Measurements from ENCODE around the gene CELF5.

DNA sequence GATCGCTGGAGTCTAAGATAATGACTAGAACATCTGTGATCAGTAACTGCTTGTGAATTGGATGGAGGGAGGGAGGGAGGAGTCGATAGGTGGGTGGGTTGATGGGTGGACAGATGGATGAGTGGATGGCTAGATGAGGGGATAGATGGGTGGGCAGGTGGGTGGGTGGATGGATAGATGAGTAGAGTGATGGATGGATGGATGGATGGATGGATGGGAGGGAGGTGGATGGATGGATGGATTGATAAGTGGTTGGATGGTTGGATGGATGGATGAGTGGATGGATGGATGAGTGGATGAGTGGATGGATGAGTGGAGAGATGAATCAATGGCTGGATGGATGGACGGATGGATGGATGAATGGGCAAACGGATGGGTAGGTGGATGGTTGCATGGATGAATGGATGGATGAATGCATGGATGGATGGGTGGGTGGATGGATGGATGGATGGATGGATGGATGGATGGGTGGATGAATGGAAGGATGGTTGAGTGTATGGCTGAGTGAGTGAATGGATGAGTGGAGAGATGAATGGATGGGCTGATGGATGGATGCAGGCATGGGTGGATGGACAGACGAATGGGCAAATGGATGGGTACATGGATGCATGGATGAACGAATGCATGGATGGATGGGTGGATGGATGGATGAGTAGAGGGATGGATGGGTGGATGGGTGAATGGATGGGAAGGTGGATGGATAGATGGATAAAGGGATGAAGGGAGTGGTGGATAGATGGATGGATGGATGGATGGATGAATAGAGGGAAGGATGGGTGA lies 97.9 kb downstream of the CELF5 start:
- TF ChIP-seq, protein P1, sequence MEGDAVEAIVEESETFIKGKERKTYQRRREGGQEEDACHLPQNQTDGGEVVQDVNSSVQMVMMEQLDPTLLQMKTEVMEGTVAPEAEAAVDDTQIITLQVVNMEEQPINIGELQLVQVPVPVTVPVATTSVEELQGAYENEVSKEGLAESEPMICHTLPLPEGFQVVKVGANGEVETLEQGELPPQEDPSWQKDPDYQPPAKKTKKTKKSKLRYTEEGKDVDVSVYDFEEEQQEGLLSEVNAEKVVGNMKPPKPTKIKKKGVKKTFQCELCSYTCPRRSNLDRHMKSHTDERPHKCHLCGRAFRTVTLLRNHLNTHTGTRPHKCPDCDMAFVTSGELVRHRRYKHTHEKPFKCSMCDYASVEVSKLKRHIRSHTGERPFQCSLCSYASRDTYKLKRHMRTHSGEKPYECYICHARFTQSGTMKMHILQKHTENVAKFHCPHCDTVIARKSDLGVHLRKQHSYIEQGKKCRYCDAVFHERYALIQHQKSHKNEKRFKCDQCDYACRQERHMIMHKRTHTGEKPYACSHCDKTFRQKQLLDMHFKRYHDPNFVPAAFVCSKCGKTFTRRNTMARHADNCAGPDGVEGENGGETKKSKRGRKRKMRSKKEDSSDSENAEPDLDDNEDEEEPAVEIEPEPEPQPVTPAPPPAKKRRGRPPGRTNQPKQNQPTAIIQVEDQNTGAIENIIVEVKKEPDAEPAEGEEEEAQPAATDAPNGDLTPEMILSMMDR (IDR thresholded peaks at IDR 0.05), result no peak
- TF ChIP-seq POLR2A (IDR thresholded peaks at IDR 0.05) (no peak), EP300 (IDR thresholded peaks at IDR 0.05) (no peak)
